ENCODE data around the gene SYT6. TPM values are rescaled to one million over a fixed set of nuclear protein-coding genes. Genes with fewer than 3 reads are reported as not detected.
"Not testable (repeated sequence)": the region's sequence is repeated elsewhere in the genome, so short reads cannot be mapped to it uniquely, and the experiment has no call there.

The SYT6 gene
- total RNA-seq, 1 experiment from 2014 or later: 54.2 TPM

DNA sequence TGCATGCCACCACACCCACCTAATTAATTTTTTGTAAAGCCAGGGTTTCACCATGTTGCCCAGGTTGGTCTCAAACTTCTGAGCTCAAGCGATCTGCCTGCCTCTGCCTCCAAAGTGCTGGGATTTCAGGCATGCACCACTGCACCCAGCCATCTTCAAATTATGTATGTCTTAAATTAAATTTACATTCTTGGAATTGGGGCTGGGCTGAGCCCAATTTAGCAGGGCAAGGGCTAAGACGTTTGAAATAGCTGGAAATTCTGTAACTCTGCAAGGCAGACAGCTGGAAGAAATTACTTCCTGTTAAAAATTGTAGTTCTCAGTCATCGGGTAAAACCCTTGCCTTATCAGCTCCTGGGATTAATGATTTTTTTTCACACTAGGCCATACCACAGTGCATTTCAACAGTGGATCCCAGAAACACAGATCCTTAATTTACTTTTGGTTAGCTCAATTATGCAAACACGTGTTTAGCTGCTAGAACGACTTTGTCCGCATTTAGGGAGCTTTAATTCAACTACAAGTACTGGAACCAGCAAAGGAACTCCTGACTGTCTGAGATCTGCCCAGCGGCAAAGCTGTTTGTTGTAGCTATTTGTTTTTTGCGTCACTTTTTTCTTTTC is 91.1 kb downstream of the SYT6 start (continued):
- TF ChIP-seq, protein P1, sequence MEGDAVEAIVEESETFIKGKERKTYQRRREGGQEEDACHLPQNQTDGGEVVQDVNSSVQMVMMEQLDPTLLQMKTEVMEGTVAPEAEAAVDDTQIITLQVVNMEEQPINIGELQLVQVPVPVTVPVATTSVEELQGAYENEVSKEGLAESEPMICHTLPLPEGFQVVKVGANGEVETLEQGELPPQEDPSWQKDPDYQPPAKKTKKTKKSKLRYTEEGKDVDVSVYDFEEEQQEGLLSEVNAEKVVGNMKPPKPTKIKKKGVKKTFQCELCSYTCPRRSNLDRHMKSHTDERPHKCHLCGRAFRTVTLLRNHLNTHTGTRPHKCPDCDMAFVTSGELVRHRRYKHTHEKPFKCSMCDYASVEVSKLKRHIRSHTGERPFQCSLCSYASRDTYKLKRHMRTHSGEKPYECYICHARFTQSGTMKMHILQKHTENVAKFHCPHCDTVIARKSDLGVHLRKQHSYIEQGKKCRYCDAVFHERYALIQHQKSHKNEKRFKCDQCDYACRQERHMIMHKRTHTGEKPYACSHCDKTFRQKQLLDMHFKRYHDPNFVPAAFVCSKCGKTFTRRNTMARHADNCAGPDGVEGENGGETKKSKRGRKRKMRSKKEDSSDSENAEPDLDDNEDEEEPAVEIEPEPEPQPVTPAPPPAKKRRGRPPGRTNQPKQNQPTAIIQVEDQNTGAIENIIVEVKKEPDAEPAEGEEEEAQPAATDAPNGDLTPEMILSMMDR (IDR thresholded peaks at IDR 0.05): no peak
- TF ChIP-seq ZNF317 (CRISPR knock-in tag; IDR thresholded peaks at IDR 0.05; ENCODE audit: borderline replicate concordance, low read depth): no peak
- no peak for TF ChIP-seq SMAD4 (CRISPR knock-in tag; IDR thresholded peaks at IDR 0.05)
- TF ChIP-seq ELF4 (CRISPR knock-in tag; IDR thresholded peaks at IDR 0.05; ENCODE audit: low read depth): no peak
- TF ChIP-seq ZNF425 (CRISPR knock-in tag; conservative IDR thresholded peaks at IDR 0.05): no peak
- TF ChIP-seq GRHL2 (CRISPR knock-in tag; IDR thresholded peaks at IDR 0.05; ENCODE audit: insufficient replicate concordance, severe bottlenecking): no peak
- TF ChIP-seq NR2C2 (CRISPR knock-in tag; IDR thresholded peaks at IDR 0.05): no peak

- H3K4me3 Mint-ChIP-seq: no peak overlapping the region
- ChIA-PET CTCF (no interaction called here), POLR2A (no interaction called here)
- no peak overlapping the region for H3K27ac Mint-ChIP-seq
- DNase-seq (ENCODE audit: low spot score): no peak
- peaks cover 30% of the 10 kb centered on the region for H3K27me3 Mint-ChIP-seq (ENCODE audit: low read depth)
- TF ChIP-seq E2F1 (CRISPR knock-in tag; IDR thresholded peaks at IDR 0.05): no peak
- no peak for TF ChIP-seq RELA (CRISPR knock-in tag; IDR thresholded peaks at IDR 0.05; ENCODE audit: borderline replicate concordance)
- no peak for TF ChIP-seq NR2C2 (CRISPR knock-in tag; IDR thresholded peaks at IDR 0.05)
- TF ChIP-seq FOXP4 (CRISPR knock-in tag; IDR thresholded peaks at IDR 0.05): no peak
- TF ChIP-seq HMGA2 (CRISPR knock-in tag; IDR thresholded peaks at IDR 0.05): no peak
- no peak for TF ChIP-seq SMAD3 (CRISPR knock-in tag; IDR thresholded peaks at IDR 0.05; ENCODE audit: borderline replicate concordance)
- TF ChIP-seq KAT7 (CRISPR knock-in tag; IDR thresholded peaks at IDR 0.05; ENCODE audit: borderline replicate concordance): no peak
- peaks cover 25% of the 10 kb centered on the region for H3K4me1 Mint-ChIP-seq
- H3K9me3 Mint-ChIP-seq: peaks cover 36% of the 10 kb centered on the region
- no peak for ATAC-seq
- peaks cover 25% of the 10 kb centered on the region for H3K36me3 Mint-ChIP-seq
Observed at GRCh38 chr1:114061121-114061830, 92.4 kb downstream of the SYT6 start.

- ATAC-seq; DNase-seq (ENCODE audit: low spot score); POLR2A ChIA-PET; H3K4me3 Mint-ChIP-seq; H3K27ac Mint-ChIP-seq; CTCF ChIA-PET: not testable (repeated sequence)
- Mint-ChIP-seq H3K4me1 (peaks cover 21% of the 10 kb centered on the region), H3K9me3 (peaks cover 41% of the 10 kb centered on the region), H3K27me3 (ENCODE audit: low read depth) (peaks cover 42% of the 10 kb centered on the region), H3K36me3 (peaks cover 30% of the 10 kb centered on the region)
Observed at GRCh38 chr1:114058236-114058635, 95.4 kb downstream of the SYT6 start.
